H1 (cell line): ENCODE results near the gene EXOC3L1. TPM values are rescaled to one million over a fixed set of nuclear protein-coding genes. Genes with fewer than 3 reads are reported as not detected.

Experiments used
- CTCF ChIA-PET: fragments of 300-600 bp; sonication (Branson Sonifier 250); formaldehyde crosslinking; loops from one replicate; lab custom pipeline; 2021; ENCODE audit not compliant: partially characterized antibody; lab: Charles Lee
- POLR2A ChIA-PET: fragments of 300-600 bp; sonication (Branson Sonifier 250); formaldehyde crosslinking; loops from one replicate; lab custom pipeline; 2021; ENCODE audit warnings: inconsistent platforms; ENCODE audit not compliant: partially characterized antibody; lab: Charles Lee
- DNase-seq, 2 experiments: peaks; one replicate each; pipeline versions ENCODE4 v3.0.0 to v3.0.0-alpha.2; 2010 to 2022; ENCODE audit warnings: low spot score in 2 of 2, low read depth in 1 of 2, mixed read lengths in 1 of 2
- FAIRE-seq: peaks from 2 replicates; lab custom pipeline; 2011; peaks lifted over from hg19 to GRCh38; lab: Jason Lieb, UNC
- H2AFZ ChIP-seq: 2 replicates; pipeline ENCODE4 v1.8.1; 2012; ENCODE audit warnings: low read length, inconsistent platforms
- H2AK5ac ChIP-seq: 2 replicates; pipeline ENCODE4 v1.6.1; 2013; ENCODE audit warnings: low read depth, low read length
- H2BK120ac ChIP-seq: replicated peaks from 2 replicates; pipeline ENCODE3; 2013; ENCODE audit warnings: low read depth, low read length, inconsistent platforms
- H2BK12ac ChIP-seq: 2 replicates; pipeline ENCODE4 v1.6.1; 2013; ENCODE audit warnings: low read depth, low read length
- H2BK15ac ChIP-seq: 2 replicates; pipeline ENCODE4 v1.6.1; 2013; ENCODE audit warnings: low read length
- H2BK20ac ChIP-seq: 2 replicates; pipeline ENCODE4 v1.6.1; 2013; ENCODE audit warnings: low read length
- H2BK5ac ChIP-seq: 2 replicates; pipeline ENCODE4 v1.6.1; 2013; ENCODE audit warnings: low read depth, low read length
- H3K14ac ChIP-seq: 2 replicates; pipeline ENCODE4 v1.6.1; 2013; ENCODE audit warnings: inconsistent platforms; ENCODE audit not compliant: insufficient read length
- H3K18ac ChIP-seq: 2 replicates; pipeline ENCODE4 v1.6.1; 2013; ENCODE audit warnings: low read length; ENCODE audit errors: extremely low read depth
- H3K23ac ChIP-seq: 2 replicates; pipeline ENCODE4 v1.6.1; 2013; ENCODE audit warnings: inconsistent platforms; ENCODE audit not compliant: insufficient read length
- H3K23me2 ChIP-seq: 2 replicates; pipeline ENCODE4 v1.6.1; 2013; ENCODE audit warnings: low read depth, low read length
- H3K27ac ChIP-seq: 2 replicates; pipeline ENCODE4 v1.6.1; 2011; ENCODE audit warnings: low read depth, low read length, inconsistent platforms
- H3K27me3 ChIP-seq, 4 experiments: replicated peaks in 1 of 4; 1 replicate in 1 of 4; 2 replicates in 3 of 4; pipeline versions ENCODE4 v1.6.1 to v1.8.1; 2011 to 2013; ENCODE audit warnings: low read length in 3 of 4, mild to moderate bottlenecking in 3 of 4, inconsistent platforms in 2 of 4, mixed read lengths in 2 of 4, moderate library complexity in 1 of 4; ENCODE audit not compliant: control insufficient read depth in 3 of 4, insufficient read depth in 3 of 4; ENCODE audit errors: extremely low read depth in 1 of 4
- H3K36me3 ChIP-seq, 4 experiments: 2 replicates each; pipeline versions ENCODE4 v1.6.1 to v1.8.1; 2011 to 2013; ENCODE audit warnings: mild to moderate bottlenecking in 4 of 4, low read length in 3 of 4, moderate library complexity in 2 of 4, control low read depth in 1 of 4, inconsistent platforms in 1 of 4; ENCODE audit not compliant: insufficient read depth in 4 of 4, control insufficient read depth in 2 of 4
- H3K4ac ChIP-seq: replicated peaks from 2 replicates; pipeline ENCODE3; 2013; ENCODE audit warnings: low read length, low read depth, mixed read lengths, inconsistent platforms; ENCODE audit not compliant: insufficient read length
- H3K4me1 ChIP-seq, 4 experiments: replicated peaks in 1 of 4; 1 replicate in 1 of 4; 2 replicates in 3 of 4; pipeline versions ENCODE4 v1.6.1 to v1.8.1; 2011 to 2013; ENCODE audit warnings: low read length in 3 of 4, inconsistent platforms in 2 of 4, mixed read lengths in 1 of 4; ENCODE audit not compliant: insufficient read depth in 4 of 4, control insufficient read depth in 3 of 4
- H3K4me2 ChIP-seq, 2 experiments: 2 replicates each; pipeline versions ENCODE4 v1.6.1 to v1.8.1; 2011 to 2013; ENCODE audit warnings: low read depth in 2 of 2, low read length in 2 of 2, control low read depth in 1 of 2, inconsistent platforms in 1 of 2, mild to moderate bottlenecking in 1 of 2; ENCODE audit not compliant: insufficient read depth in 1 of 2
- H3K4me3 ChIP-seq, 4 experiments: fragments of 200-600, 300-600 bp in 1 of 4; sonication (generic), shearing (Covaris generic), sonication (Bioruptor Twin) in 1 of 4; 2 replicates each; pipeline versions ENCODE4 v1.5.1 to v1.8.1; 2011 to 2016; ENCODE audit warnings: low read length in 4 of 4, low read depth in 3 of 4, control low read depth in 2 of 4, inconsistent platforms in 2 of 4, mild to moderate bottlenecking in 2 of 4, mixed read lengths in 1 of 4, moderate library complexity in 1 of 4; ENCODE audit not compliant: insufficient read depth in 2 of 4; ENCODE audit errors: extremely low read depth in 1 of 4
- H3K56ac ChIP-seq: replicated peaks from 2 replicates; pipeline ENCODE3; 2013; ENCODE audit warnings: low read depth, mild to moderate bottlenecking, mixed read lengths, low read length, inconsistent platforms; ENCODE audit not compliant: insufficient read length
- H3K79me1 ChIP-seq: 2 replicates; pipeline ENCODE4 v1.6.1; 2013; ENCODE audit warnings: low read depth, low read length, control low read depth
- H3K79me2 ChIP-seq, 2 experiments: 2 replicates each; pipeline versions ENCODE4 v1.6.1 to v1.8.1; 2012 to 2013; ENCODE audit warnings: low read length in 2 of 2, mild to moderate bottlenecking in 2 of 2, inconsistent platforms in 1 of 2; ENCODE audit not compliant: insufficient read depth in 2 of 2, control insufficient read depth in 1 of 2
- H3K9ac ChIP-seq, 4 experiments: replicated peaks in 1 of 4; 1 replicate in 1 of 4; 2 replicates in 3 of 4; pipeline versions ENCODE4 v1.6.1 to v1.8.1; 2011 to 2013; ENCODE audit warnings: low read depth in 3 of 4, low read length in 3 of 4, control low read depth in 2 of 4, mild to moderate bottlenecking in 2 of 4, moderate library complexity in 2 of 4, inconsistent platforms in 1 of 4; ENCODE audit errors: extremely low read depth in 1 of 4
- H3K9me3 ChIP-seq, 2 experiments: 2 replicates each; pipeline versions ENCODE4 v1.6.1 to v1.8.1; 2012 to 2013; ENCODE audit warnings: mild to moderate bottlenecking in 2 of 2, moderate library complexity in 2 of 2, control low read depth in 1 of 2, inconsistent platforms in 1 of 2, low read depth in 1 of 2, low read length in 1 of 2, mixed read lengths in 1 of 2; ENCODE audit not compliant: insufficient read depth in 2 of 2
- H4K20me1 ChIP-seq, 2 experiments: replicated peaks in 1 of 2; 2 replicates each; pipeline versions ENCODE3 to v1.8.1; 2011 to 2013; ENCODE audit warnings: inconsistent platforms in 2 of 2, low read length in 2 of 2, mild to moderate bottlenecking in 1 of 2; ENCODE audit not compliant: insufficient read depth in 2 of 2, control insufficient read depth in 1 of 2
- H4K5ac ChIP-seq: 2 replicates; pipeline ENCODE4 v1.6.1; 2013; ENCODE audit warnings: low read length, low read depth, mixed read lengths, inconsistent platforms; ENCODE audit not compliant: insufficient read length
- H4K8ac ChIP-seq: 2 replicates; pipeline ENCODE4 v1.8.0; 2013; ENCODE audit warnings: mild to moderate bottlenecking, moderate library complexity, low read length, inconsistent platforms; ENCODE audit not compliant: insufficient read depth; ENCODE audit errors: extremely low read depth
- H4K91ac ChIP-seq: replicated peaks from 2 replicates; pipeline ENCODE3; 2013; ENCODE audit warnings: low read length, mixed read lengths, inconsistent platforms; ENCODE audit not compliant: insufficient read length
- CBX5 ChIP-seq: fragments of 300-800, 300-1000 bp; sonication (generic); IDR thresholded peaks from 2 replicates; pipeline ENCODE4 v1.7.1; 2016; ENCODE audit warnings: antibody characterized with exemption, low read length, low read depth
- E2F6 ChIP-seq: IDR thresholded peaks from 2 replicates; pipeline ENCODE4 v1.6.1; 2012; ENCODE audit warnings: inconsistent platforms
- EGR1 ChIP-seq: IDR thresholded peaks from 2 replicates; pipeline ENCODE4 v1.6.1; 2011; ENCODE audit warnings: low read depth, low read length, borderline replicate concordance
- JUN ChIP-seq: IDR thresholded peaks from 2 replicates; pipeline ENCODE4 v1.6.1; 2011; ENCODE audit warnings: low read depth, mild to moderate bottlenecking, improper control_type of control experiment, low read length
- JUND ChIP-seq: IDR thresholded peaks from 2 replicates; pipeline ENCODE4 v1.6.1; 2011; ENCODE audit warnings: mild to moderate bottlenecking, improper control_type of control experiment, low read length
- MAFK ChIP-seq: IDR thresholded peaks from 2 replicates; pipeline ENCODE4 v1.6.1; 2012; ENCODE audit warnings: low read depth, mild to moderate bottlenecking, improper control_type of control experiment, low read length
- NRF1 ChIP-seq: IDR thresholded peaks from 2 replicates; pipeline ENCODE4 v1.6.1; 2011; ENCODE audit warnings: mild to moderate bottlenecking, low read depth, low read length, improper control_type of control experiment
- POU5F1 ChIP-seq: IDR thresholded peaks from 2 replicates; pipeline ENCODE4 v1.6.1; 2011; ENCODE audit warnings: low read depth, mild to moderate bottlenecking, low read length, moderate library complexity
- RNF2 ChIP-seq: fragments of 200-900, 300-1000 bp; sonication (generic); IDR thresholded peaks from 2 replicates; pipeline ENCODE4 v1.7.1; 2016; ENCODE audit warnings: borderline replicate concordance, low read depth, mild to moderate bottlenecking, antibody characterized with exemption, low read length; ENCODE audit not compliant: poor library complexity, severe bottlenecking; ENCODE audit errors: missing control alignments
- TBP ChIP-seq: IDR thresholded peaks from 2 replicates; pipeline ENCODE4 v1.6.1; 2011; ENCODE audit warnings: low read depth, low read length, improper control_type of control experiment
- USF2 ChIP-seq: IDR thresholded peaks from 2 replicates; pipeline ENCODE4 v1.6.1; 2011; ENCODE audit warnings: low read length, improper control_type of control experiment
- WGBS, 2 experiments: shearing (Covaris generic) in 1 of 2; methylation state at CpG; one replicate each; pipeline versions ENCODE4 v1.1.6 to v1.1.7; 2013 to 2015; ENCODE audit warnings: low lambda C conversion rate in 2 of 2, mixed read lengths in 2 of 2, inconsistent platforms in 1 of 2, low coverage in 1 of 2, missing lambda C conversion rate in 1 of 2; ENCODE audit not compliant: insufficient replicate concordance in 2 of 2, insufficient coverage in 1 of 2, insufficient read length in 1 of 2; ENCODE audit errors: extremely low coverage in 1 of 2, missing lambda C conversion rate in 1 of 2; 5-methylcytosine and 5-hydroxymethylcytosine counted together
- polyA plus RNA-seq, 7 experiments: library from polyadenylated mRNA; depleted of rRNA in 3 of 7; stranded (reverse) in 5 of 7; unstranded in 2 of 7; fragments of >200 nt in 5 of 7; fragments of 200-250 nt in 2 of 7; gene quantifications; 1 replicate in 5 of 7; 2 replicates in 1 of 7; 4 replicates in 1 of 7; pipeline versions ENCODE4 v1.2.1 to v1.2.3, GENCODE V29; 2011 to 2013; ENCODE audit warnings: missing spikeins in 2 of 7, mixed read lengths in 2 of 7
- total RNA-seq: library from RNA; stranded (reverse); fragmentation: NEBNext Ultra II Directional; extraction: Animal tissue kit (Norgen Biotek cat#: 25700); gene quantifications from 2 replicates; pipeline ENCODE4 v1.2.1, GENCODE V29; 2021

The EXOC3L1 gene
- total and polyA plus RNA-seq, 2 of the 8 experiments (the other 6 are each of a cell fraction or from before 2014, with no cell fraction given) = 1.3 TPM

- Histone ChIP-seq H3K27me3 (no peaks in the 10 kb centered on the region), H2BK15ac (no peak overlapping the region), H4K5ac (no peak overlapping the region), H3K27ac (no peak overlapping the region), H3K79me2 (0 out of 4 replicates have a peak, but pooled peaks cover 0 to 3% of the 10 kb centered on the region in 2 experiments), H4K91ac (no peak overlapping the region), H3K18ac (no peak overlapping the region), H3K79me1 (peaks cover 14% of the 10 kb centered on the region), H3K4ac (no peak overlapping the region), H3K4me3 (no peak overlapping the region), H2BK5ac (no peak overlapping the region), H2AK5ac (no peak overlapping the region), H4K8ac (no peak overlapping the region), H4K20me1 (peaks cover 0 to 9% of the 10 kb centered on the region in 2 experiments), H3K4me2 (no peak overlapping the region), H2AFZ (no peak overlapping the region), H3K4me1 (peaks cover 3 to 8% (median 7%) of the 10 kb centered on the region in 4 experiments; a peak in 6 of 7 replicates), H2BK20ac (no peak overlapping the region), H2BK120ac (no peak overlapping the region), H3K36me3 (peaks cover 5 to 21% (median 12%) of the 10 kb centered on the region in 4 experiments; a peak in 5 of 8 replicates), H3K14ac (no peak overlapping the region), H3K23ac (no peak overlapping the region), H3K23me2 (no peaks in the 10 kb centered on the region), H2BK12ac (no peak overlapping the region), H3K56ac (no peak overlapping the region), H3K9ac (no peak overlapping the region), H3K9me3 (no peaks in the 10 kb centered on the region)
- FAIRE-seq (no peak), DNase-seq (no peak)
- ChIA-PET POLR2A (interaction anchor here (0.8 to 11.2 kb wide), 5 partner anchors 9 to 190 kb away, joined by 3 to 111 read pairs (median 4); partner anchors contain the start of genes FHOD1, SLC9A5 and TMEM208), CTCF (interaction anchor here (0.8 to 4.6 kb wide), 11 partner anchors 8 to 343 kb away, joined by 3 to 23 read pairs (median 4); partner anchors contain the start of genes ELMO3, KCTD19, LRRC36 and NOL3)
- WGBS, 2 experiments = 100% methylated on average over 3 of the region's 3 CpGs; no CpG with 5 or more reads in 1 of the 2 experiments
- TF ChIP-seq USF2 = no peak
- TF ChIP-seq NRF1 = no peak
- no peak for TF ChIP-seq TBP
- no peak for TF ChIP-seq E2F6
- no peak for TF ChIP-seq EGR1
- TF ChIP-seq CBX5 = no peak
- TF ChIP-seq RNF2 = no peak
- TF ChIP-seq JUN = no peak
- TF ChIP-seq JUND = no peak
- no peak for TF ChIP-seq POU5F1
- no peak for TF ChIP-seq MAFK
Observed at GRCh38 chr16:67238278-67238575, 48.3 kb upstream of the EXOC3L1 start.
